Thyroid gland (tissue), 4 donors: ENCODE measurements around the gene GFI1. TPM values are rescaled to one million over a fixed set of nuclear protein-coding genes. Genes with fewer than 3 reads are reported as not detected.

Source experiments
- DNase-seq, 2 donors: peaks; one replicate each; pipeline ENCODE4 v3.0.0-alpha.2; 2019
- H3K27ac ChIP-seq, 3 donors: fragments of 200-600 bp; sonication (generic); 1 replicate in 2 of 3; 2 replicates in 1 of 3; pipeline ENCODE4 v1.5.1; 2016 to 2019; ENCODE audit warnings: mild to moderate bottlenecking in 1 of 3, moderate library complexity in 1 of 3
- H3K27me3 ChIP-seq: fragments of 200-600 bp; sonication (generic); one replicate; pipeline ENCODE4 v1.5.1; 2019
- H3K36me3 ChIP-seq, 2 donors: fragments of 200-600 bp; sonication (generic); one replicate each; pipeline ENCODE4 v1.5.1; 2016 to 2019
- H3K4me1 ChIP-seq, 2 donors: fragments of 200-600 bp; sonication (generic); one replicate each; pipeline ENCODE4 v1.5.1; 2017 to 2019
- H3K4me3 ChIP-seq, 3 donors: fragments of 200-600 bp; sonication (generic); replicated peaks in 1 of 3; 1 replicate in 2 of 3; 2 replicates in 1 of 3; pipeline ENCODE4 v1.5.1; 2016; ENCODE audit warnings: mild to moderate bottlenecking in 1 of 3
- H3K9me3 ChIP-seq: fragments of 200-600 bp; sonication (generic); one replicate; pipeline ENCODE4 v1.5.1; 2017
- POLR2A ChIP-seq, 2 donors: fragments of 450-650 bp; IDR thresholded peaks; one replicate each; pipeline ENCODE4 v1.6.1; 2017; ENCODE audit warnings: antibody characterized with exemption in 2 of 2, mild to moderate bottlenecking in 2 of 2, moderate library complexity in 1 of 2
- WGBS, 2 donors: methylation state at CpG; one replicate each; pipeline ENCODE4 v1.1.5; 2017; 5-methylcytosine and 5-hydroxymethylcytosine counted together
- intact Hi-C: fragments of 100-400 bp; cut with DNase I; formaldehyde crosslinking; loops from one replicate; pipeline ENCODE4 v1.15.1; 2023
- total RNA-seq, 4 donors: library from RNA; depleted of rRNA; stranded (reverse); fragments of >200 nt; gene quantifications; one replicate each; pipeline ENCODE4 v1.2.3, GENCODE V29; 2016
- TF ChIP-seq, protein P1 (sequence below), 6 experiments: fragments of 200-600 bp in 3 of 6; fragments of 450-650 bp in 3 of 6; sonication (generic) in 3 of 6; IDR thresholded peaks; one replicate each; pipeline ENCODE4 v1.5.1; 2016 to 2019; ENCODE audit warnings: antibody characterized with exemption in 6 of 6, mild to moderate bottlenecking in 2 of 6, inconsistent platforms in 1 of 6, moderate library complexity in 1 of 6

The GFI1 gene
- total RNA-seq, 4 donors from 2014 or later, result 0.27 to 1.8 (median 0.47) TPM

GRCh38 chr1:92425617-92426016 lies 61.1 kb downstream of the GFI1 start:
- Histone ChIP-seq H3K36me3 (no peaks in the 10 kb centered on the region), H3K9me3 (no peaks in the 10 kb centered on the region), H3K4me1 (no peaks in the 10 kb centered on the region), H3K27me3 (no peaks in the 10 kb centered on the region), H3K4me3 (no peak overlapping the region), H3K27ac (no peak overlapping the region)
- DNase-seq, result no peak
- TF ChIP-seq, protein P1, sequence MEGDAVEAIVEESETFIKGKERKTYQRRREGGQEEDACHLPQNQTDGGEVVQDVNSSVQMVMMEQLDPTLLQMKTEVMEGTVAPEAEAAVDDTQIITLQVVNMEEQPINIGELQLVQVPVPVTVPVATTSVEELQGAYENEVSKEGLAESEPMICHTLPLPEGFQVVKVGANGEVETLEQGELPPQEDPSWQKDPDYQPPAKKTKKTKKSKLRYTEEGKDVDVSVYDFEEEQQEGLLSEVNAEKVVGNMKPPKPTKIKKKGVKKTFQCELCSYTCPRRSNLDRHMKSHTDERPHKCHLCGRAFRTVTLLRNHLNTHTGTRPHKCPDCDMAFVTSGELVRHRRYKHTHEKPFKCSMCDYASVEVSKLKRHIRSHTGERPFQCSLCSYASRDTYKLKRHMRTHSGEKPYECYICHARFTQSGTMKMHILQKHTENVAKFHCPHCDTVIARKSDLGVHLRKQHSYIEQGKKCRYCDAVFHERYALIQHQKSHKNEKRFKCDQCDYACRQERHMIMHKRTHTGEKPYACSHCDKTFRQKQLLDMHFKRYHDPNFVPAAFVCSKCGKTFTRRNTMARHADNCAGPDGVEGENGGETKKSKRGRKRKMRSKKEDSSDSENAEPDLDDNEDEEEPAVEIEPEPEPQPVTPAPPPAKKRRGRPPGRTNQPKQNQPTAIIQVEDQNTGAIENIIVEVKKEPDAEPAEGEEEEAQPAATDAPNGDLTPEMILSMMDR (IDR thresholded peaks at IDR 0.05), result no peak
- no peak for TF ChIP-seq POLR2A (IDR thresholded peaks at IDR 0.05)
- 57 to 75% methylated on average over 2 of the region's 2 CpGs for WGBS, 2 donors
- intact Hi-C loops, result no loop called here

Other genes starting within 250 kb of the GFI1 start
- 10 to 100 TPM; 15.2 to 18.8 (median 17.0) TPM for gene GLMN, start 187.9 kb downstream of the GFI1 start, total RNA-seq
- 10 to 100 TPM in 3 of 4 donors, 1 to 10 TPM in 1; 8.7 to 28.0 (median 17.6) TPM for gene RPAP2, start 187.9 kb downstream of the GFI1 start, total RNA-seq